Skeletal muscle tissue (tissue), 4 donors: ENCODE data around the gene APH1A. TPM values are rescaled to one million over a fixed set of nuclear protein-coding genes. Genes with fewer than 3 reads are reported as not detected.
A peak's percentile ranks its signal among the peaks of the same experiment; 100 is the strongest.
"Not testable (repeated sequence)": the region's sequence is repeated elsewhere in the genome, so short reads cannot be mapped to it uniquely, and the experiment has no call there.

ENCODE experiments used
- H3K27ac ChIP-seq: one replicate; pipeline ENCODE4 v1.7.0; 2013; ENCODE audit warnings: mild to moderate bottlenecking, low read depth, low read length, inconsistent platforms
- H3K27me3 ChIP-seq, 3 donors: one replicate each; pipeline ENCODE4 v1.7.0; 2013; ENCODE audit warnings: low read length in 3 of 3; ENCODE audit not compliant: control insufficient read depth in 3 of 3, insufficient read depth in 3 of 3
- H3K36me3 ChIP-seq, 3 donors: one replicate each; pipeline ENCODE4 v1.7.0; 2013; ENCODE audit warnings: low read length in 3 of 3; ENCODE audit not compliant: control insufficient read depth in 3 of 3, insufficient read depth in 3 of 3
- H3K4me1 ChIP-seq, 3 donors: one replicate each; pipeline ENCODE4 v1.7.0; 2013; ENCODE audit warnings: low read length in 3 of 3, mild to moderate bottlenecking in 3 of 3; ENCODE audit not compliant: control insufficient read depth in 3 of 3, insufficient read depth in 3 of 3
- H3K4me3 ChIP-seq, 3 donors: one replicate each; pipeline ENCODE4 v1.7.0; 2013; ENCODE audit warnings: low read length in 3 of 3
- H3K9ac ChIP-seq, 3 donors: one replicate each; pipeline ENCODE4 v1.7.0; 2013; ENCODE audit warnings: low read length in 3 of 3, mild to moderate bottlenecking in 3 of 3, moderate library complexity in 2 of 3, low read depth in 1 of 3
- H3K9me3 ChIP-seq, 3 donors: one replicate each; pipeline ENCODE4 v1.7.0; 2013; ENCODE audit warnings: low read length in 3 of 3; ENCODE audit not compliant: control insufficient read depth in 3 of 3
- total RNA-seq: library from RNA; depleted of rRNA; stranded (reverse); fragments of >200 nt; gene quantifications from one replicate; pipeline ENCODE4 v1.2.3, GENCODE V29; 2014
- donor health status: Osteomylitis.

Gene APH1A
- total RNA-seq, 1 donor from 2014 or later = 99.2 TPM

- Histone ChIP-seq H3K4me3 (peak within 1 kb of the TSS; percentile 51 to 71 (median 52)), H3K9me3 (no peaks in the 10 kb centered on the region), H3K9ac (peak within 1 kb of the TSS; percentile 54 to 78 (median 66)), H3K27ac (peak within 1 kb of the TSS; percentile 16), H3K27me3 (no peaks in the 10 kb centered on the region), H3K4me1 (peaks cover 27 to 37% (median 35%) of the 10 kb centered on the region in 3 donors), H3K36me3 (peaks cover 0 to 2% (median 0%) of the 10 kb centered on the region in 3 donors)
Observed at GRCh38 chr1:150257624-150258585, 10.9 kb downstream of the APH1A start, which contains the start of gene CA14. TSS of gene CA14 (plus strand) at chr1:150257774. CDS start at chr1:150258129, 355 bp downstream.

GRCh38 chr1:150256554-150257341 is 12.1 kb downstream of the APH1A start:
- Histone ChIP-seq H3K36me3 (peaks cover 0 to 2% (median 0%) of the 10 kb centered on the region in 3 donors), H3K4me3 (peak overlapping the region; percentile 19 to 78 (median 47)), H3K27me3 (no peaks in the 10 kb centered on the region), H3K4me1 (peaks cover 27 to 37% (median 35%) of the 10 kb centered on the region in 3 donors), H3K9me3 (no peaks in the 10 kb centered on the region), H3K27ac (peak overlapping the region; percentile 39), H3K9ac (peak overlapping the region in 1 of 3 donors; percentile 77)

GRCh38 chr1:150256198-150256553 is 12.6 kb downstream of the APH1A start:
- Histone ChIP-seq H3K4me3 (peak overlapping the region; percentile 19 to 78 (median 47)), H3K27ac (peak overlapping the region; percentile 39)

GRCh38 chr1:150249936-150250335 is 18.9 kb downstream of the APH1A start:
- H3K9ac ChIP-seq = no peak overlapping the region
- H3K9me3 ChIP-seq = no peaks in the 10 kb centered on the region
- no peaks in the 10 kb centered on the region for H3K4me1 ChIP-seq
- no peak overlapping the region for H3K27ac ChIP-seq
- no peaks in the 10 kb centered on the region for H3K36me3 ChIP-seq
- no peak overlapping the region for H3K4me3 ChIP-seq
- no peaks in the 10 kb centered on the region for H3K27me3 ChIP-seq

More at GRCh38 chr1:150256198-150256553, 12.6 kb downstream of the APH1A start:
- Histone ChIP-seq H3K36me3 (no peaks in the 10 kb centered on the region), H3K27me3 (no peaks in the 10 kb centered on the region), H3K9ac (peak overlapping the region in 1 of 3 donors; percentile 77), H3K9me3 (no peaks in the 10 kb centered on the region), H3K4me1 (peaks cover 27 to 37% (median 35%) of the 10 kb centered on the region in 3 donors)

DNA sequence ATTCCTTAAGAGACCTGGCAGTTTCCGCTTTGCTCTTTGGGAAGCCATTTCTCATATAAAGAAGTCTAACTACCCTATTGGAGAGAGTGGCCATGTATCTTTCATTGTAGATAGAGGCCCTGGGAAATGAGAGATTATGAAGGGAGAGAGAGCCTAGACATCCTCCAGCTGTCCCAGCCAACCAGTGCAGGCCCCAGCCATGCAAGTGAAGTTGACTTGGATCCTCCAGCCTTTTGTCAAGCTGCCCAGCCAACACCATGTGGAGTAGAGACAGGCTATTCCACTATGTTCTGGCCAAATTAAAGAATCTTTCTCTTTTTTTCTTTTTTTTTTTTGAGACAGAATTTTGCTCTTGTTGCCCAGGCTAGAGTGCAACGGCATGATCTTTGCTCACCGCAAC is 25.8 kb downstream of the APH1A start:
- Histone ChIP-seq H3K9me3 (no peaks in the 10 kb centered on the region), H3K4me3 (no peak overlapping the region), H3K27ac (no peak overlapping the region), H3K4me1 (no peaks in the 10 kb centered on the region), H3K36me3 (no peaks in the 10 kb centered on the region), H3K27me3 (no peaks in the 10 kb centered on the region), H3K9ac (no peak overlapping the region)

- Histone ChIP-seq H3K27ac (no peak overlapping the region), H3K4me3 (no peak overlapping the region), H3K27me3 (no peaks in the 10 kb centered on the region), H3K36me3 (peaks cover 0 to 2% (median 0%) of the 10 kb centered on the region in 3 donors), H3K9ac (no peak overlapping the region), H3K4me1 (peaks cover 7 to 13% (median 10%) of the 10 kb centered on the region in 3 donors), H3K9me3 (no peaks in the 10 kb centered on the region)
Observed at GRCh38 chr1:150237746-150238145, 31.1 kb downstream of the APH1A start.

- H3K4me1 ChIP-seq = peaks cover 7 to 13% (median 10%) of the 10 kb centered on the region in 3 donors
- H3K9ac ChIP-seq, H3K4me3 ChIP-seq, H3K27me3 ChIP-seq, H3K36me3 ChIP-seq, H3K9me3 ChIP-seq, H3K27ac ChIP-seq: not testable (repeated sequence)
Observed at GRCh38 chr1:150237176-150237575, 31.6 kb downstream of the APH1A start.

DNA sequence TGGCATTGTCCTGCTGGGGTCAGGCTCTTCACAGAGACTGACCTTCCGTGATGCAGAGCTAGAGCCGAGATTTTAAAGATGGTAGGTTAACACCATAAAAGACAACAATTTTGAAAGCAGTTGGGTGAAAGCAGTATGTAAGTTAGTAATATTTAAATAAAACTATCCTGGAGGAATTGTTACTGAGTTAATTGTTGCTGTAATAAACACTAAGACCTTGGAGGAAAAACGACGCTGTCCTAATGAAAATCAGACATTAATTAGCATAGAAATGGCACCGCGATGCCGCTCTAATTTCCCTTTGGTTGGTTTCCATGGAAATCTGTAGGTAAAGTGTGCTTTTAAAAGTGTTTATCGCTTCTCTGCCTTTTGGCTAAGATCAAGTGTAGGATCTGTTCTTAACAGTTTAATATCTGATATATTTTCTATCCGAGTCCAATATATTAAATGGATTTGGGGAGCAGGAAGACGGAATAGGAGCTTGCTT is 32.2 kb downstream of the APH1A start:
- H3K27ac ChIP-seq = no peak overlapping the region
- H3K9ac ChIP-seq = peak overlapping the region; percentile 20 to 69 (median 63)
- peak overlapping the region; percentile 73 to 95 (median 87) for H3K4me3 ChIP-seq
- H3K4me1 ChIP-seq = peaks cover 7 to 13% (median 10%) of the 10 kb centered on the region in 3 donors
- no peaks in the 10 kb centered on the region for H3K9me3 ChIP-seq
- peaks cover 0 to 2% (median 0%) of the 10 kb centered on the region in 3 donors for H3K36me3 ChIP-seq
- H3K27me3 ChIP-seq = no peaks in the 10 kb centered on the region

- Histone ChIP-seq H3K4me1 (peaks cover 7 to 13% (median 10%) of the 10 kb centered on the region in 3 donors), H3K27me3 (no peaks in the 10 kb centered on the region), H3K36me3 (peaks cover 0 to 4% (median 3%) of the 10 kb centered on the region in 3 donors), H3K4me3 (peak within 1 kb of the TSS; percentile 80 to 95 (median 87)), H3K9me3 (no peaks in the 10 kb centered on the region), H3K9ac (peak within 1 kb of the TSS; percentile 85 to 98 (median 97)), H3K27ac (peak within 1 kb of the TSS; percentile 99)
Observed at GRCh38 chr1:150235852-150236613, 32.8 kb downstream of the APH1A start, which contains the start of gene ANP32E. TSS of gene ANP32E (minus strand) at chr1:150236112. CDS start at chr1:150235786, 326 bp downstream.
